ENCODE measurements around the gene STK11IP. TPM values are rescaled to one million over a fixed set of nuclear protein-coding genes. Genes with fewer than 3 reads are reported as not detected.

Gene STK11IP
- total and polyA plus RNA-seq, 2 of the 13 experiments (the other 11 are each of a cell fraction or from before 2014, with no cell fraction given) = 12.8 to 24.0 TPM

GRCh38 chr2:219642465-219643083 lies 44.9 kb downstream of the STK11IP start (continued):
- TF ChIP-seq ZFP91 (CRISPR knock-in tag; IDR thresholded peaks at IDR 0.05; ENCODE audit: borderline replicate concordance) (peak; percentile 94), ZNF354B (CRISPR knock-in tag; IDR thresholded peaks at IDR 0.05) (0 out of 2 replicates have a peak, but pooled peaks have one; percentile 30), ZNF605 (CRISPR knock-in tag; IDR thresholded peaks at IDR 0.05) (no peak), ATF3 (CRISPR knock-in tag; IDR thresholded peaks at IDR 0.05) (peak; percentile 83), ZSCAN31 (CRISPR knock-in tag; IDR thresholded peaks at IDR 0.05; ENCODE audit: low read depth) (peak; percentile 76; the same call in 1 of the 2 replicates), ATRX (CRISPR knock-in tag; IDR thresholded peaks at IDR 0.05; ENCODE audit: borderline replicate concordance) (no peak), TFDP2 (CRISPR knock-in tag; IDR thresholded peaks at IDR 0.05) (0 out of 2 replicates have a peak, but pooled peaks have one; percentile 60), ZSCAN21 (CRISPR knock-in tag; IDR thresholded peaks at IDR 0.05; ENCODE audit: borderline replicate concordance) (peak; percentile 73; the same call in 1 of the 2 replicates), AFF4 (CRISPR knock-in tag; IDR thresholded peaks at IDR 0.05) (no peak), RORA (CRISPR knock-in tag; IDR thresholded peaks at IDR 0.05) (no peak), ZNF33A (CRISPR knock-in tag; IDR thresholded peaks at IDR 0.05; ENCODE audit: borderline replicate concordance) (no peak), ZNF598 (CRISPR knock-in tag; IDR thresholded peaks at IDR 0.05; ENCODE audit: borderline replicate concordance) (peak; percentile 55; the same call in 1 of the 2 replicates), ZNF816 (CRISPR knock-in tag; IDR thresholded peaks at IDR 0.05; ENCODE audit: borderline replicate concordance) (no peak), ZNF124 (CRISPR knock-in tag; IDR thresholded peaks at IDR 0.05) (peak; percentile 74; the same call in 1 of the 2 replicates), ARHGAP35 (CRISPR knock-in tag; IDR thresholded peaks at IDR 0.05; ENCODE audit: borderline replicate concordance) (peak; percentile 95), KAT2B (IDR thresholded peaks at IDR 0.05; ENCODE audit: borderline replicate concordance, low read depth, low read length) (no peak), ZNF580 (CRISPR knock-in tag; IDR thresholded peaks at IDR 0.05; ENCODE audit: borderline replicate concordance, low read depth) (peak; percentile 98), DDIT3 (CRISPR knock-in tag; IDR thresholded peaks at IDR 0.05) (no peak), NFIB (CRISPR knock-in tag; IDR thresholded peaks at IDR 0.05; ENCODE audit: borderline replicate concordance) (no peak), ZNF83 (CRISPR knock-in tag; IDR thresholded peaks at IDR 0.05; ENCODE audit: borderline replicate concordance) (no peak), KLF11 (CRISPR knock-in tag; IDR thresholded peaks at IDR 0.05) (peak; percentile 86), CC2D1A (CRISPR knock-in tag; IDR thresholded peaks at IDR 0.05) (no peak)

All from HepG2 (cell line).